ENCODE measurements around the gene NEIL3. TPM values are rescaled to one million over a fixed set of nuclear protein-coding genes. Genes with fewer than 3 reads are reported as not detected.

NEIL3 gene
- polyA plus RNA-seq, 1 donor from 2014 or later, result 0.15 TPM

GRCh38 chr4:177315767-177316464 is 6.2 kb downstream of the NEIL3 start:
- Histone ChIP-seq H4K20me1 (ENCODE audit: insufficient read depth) (no peaks in the 10 kb centered on the region), H3K79me2 (replicated peaks; ENCODE audit: insufficient read depth, low read length) (peaks cover 3% of the 10 kb centered on the region), H3K9me3 (ENCODE audit: low read length) (no peaks in the 10 kb centered on the region), H3K4me3 (ENCODE audit: low read length) (no peak overlapping the region), H2AFZ (ENCODE audit: low read depth, low read length) (no peak overlapping the region), H3K36me3 (ENCODE audit: insufficient read depth, low read length) (no peaks in the 10 kb centered on the region), H3K27ac (ENCODE audit: low read length) (no peak overlapping the region), H3K9ac (ENCODE audit: low read length) (no peak overlapping the region), H3F3A (ENCODE audit: insufficient read depth, low read length, poor library complexity, severe bottlenecking) (no peaks in the 10 kb centered on the region), H3K27me3 (ENCODE audit: insufficient read depth, low read depth, low read length) (no peaks in the 10 kb centered on the region), H3K9me2 (ENCODE audit: insufficient read depth, low read length) (no peaks in the 10 kb centered on the region), H3K4me2 (ENCODE audit: low read length) (no peak overlapping the region)
- TF ChIP-seq POLR2AphosphoS5 (IDR thresholded peaks at IDR 0.05) (no peak), MXI1 (conservative IDR thresholded peaks at IDR 0.05; ENCODE audit: poor library complexity, severe bottlenecking) (no peak), RAD21 (conservative IDR thresholded peaks at IDR 0.05) (no peak), EP300 (conservative IDR thresholded peaks at IDR 0.05; ENCODE audit: poor library complexity, severe bottlenecking) (no peak), TAF1 (IDR thresholded peaks at IDR 0.05; ENCODE audit: low read depth) (no peak), EZH2 (IDR thresholded peaks at IDR 0.05; ENCODE audit: borderline replicate concordance, insufficient read depth, low read length, poor library complexity, severe bottlenecking) (no peak), CTCF (IDR thresholded peaks at IDR 0.05; ENCODE audit: poor library complexity, severe bottlenecking) (no peak), SMC3 (conservative IDR thresholded peaks at IDR 0.05; ENCODE audit: poor library complexity) (no peak), REST (IDR thresholded peaks at IDR 0.05; ENCODE audit: borderline replicate concordance) (no peak)

GRCh38 chr4:177320721-177321120 is 11.0 kb downstream of the NEIL3 start:
- no peak overlapping the region for H3K4me2 ChIP-seq (ENCODE audit: low read length)
- TF ChIP-seq EZH2 (IDR thresholded peaks at IDR 0.05; ENCODE audit: borderline replicate concordance, insufficient read depth, low read length, poor library complexity, severe bottlenecking), result no peak
- no peak for TF ChIP-seq TAF1 (IDR thresholded peaks at IDR 0.05; ENCODE audit: low read depth)
- TF ChIP-seq MXI1 (conservative IDR thresholded peaks at IDR 0.05; ENCODE audit: poor library complexity, severe bottlenecking), result no peak
- no peak for TF ChIP-seq POLR2AphosphoS5 (IDR thresholded peaks at IDR 0.05)
- no peak overlapping the region for H3K9ac ChIP-seq (ENCODE audit: low read length)
- H3K4me3 ChIP-seq (ENCODE audit: low read length), result no peak overlapping the region
- no peaks in the 10 kb centered on the region for H3K27me3 ChIP-seq (ENCODE audit: insufficient read depth, low read depth, low read length)
- no peaks in the 10 kb centered on the region for H3K79me2 ChIP-seq (replicated peaks; ENCODE audit: insufficient read depth, low read length)
- no peaks in the 10 kb centered on the region for H3K36me3 ChIP-seq (ENCODE audit: insufficient read depth, low read length)
- H2AFZ ChIP-seq (ENCODE audit: low read depth, low read length), result no peak overlapping the region
- no peaks in the 10 kb centered on the region for H3K9me3 ChIP-seq (ENCODE audit: low read length)
- H3K27ac ChIP-seq (ENCODE audit: low read length), result no peak overlapping the region
- H4K20me1 ChIP-seq (ENCODE audit: insufficient read depth), result no peaks in the 10 kb centered on the region
- no peaks in the 10 kb centered on the region for H3K9me2 ChIP-seq (ENCODE audit: insufficient read depth, low read length)
- no peaks in the 10 kb centered on the region for H3F3A ChIP-seq (ENCODE audit: insufficient read depth, low read length, poor library complexity, severe bottlenecking)

Data from neural cell (in vitro differentiated cells).